Transverse colon (tissue), 3 donors: Measurements from ENCODE around the gene NAT14.

ENCODE experiments used
- EP300 ChIP-seq: sonication (generic); formaldehyde crosslinking; IDR thresholded peaks from one replicate; pipeline ENCODE4 v1.6.1; 2017; ENCODE audit warnings: antibody characterized with exemption, low read depth
- POLR2A ChIP-seq: fragments of 450-650 bp; IDR thresholded peaks from one replicate; pipeline ENCODE4 v1.6.1; 2016; ENCODE audit warnings: antibody characterized with exemption, mild to moderate bottlenecking, moderate library complexity
- TF ChIP-seq, protein P1 (sequence below), 5 experiments: fragments of 200-600 bp in 3 of 5; fragments of 450-650 bp in 2 of 5; sonication (generic) in 3 of 5; IDR thresholded peaks; 1 replicate in 2 of 5; 2 replicates in 3 of 5; pipeline ENCODE4 v1.5.1; 2016 to 2017; ENCODE audit warnings: antibody characterized with exemption in 5 of 5, inconsistent platforms in 3 of 5, mild to moderate bottlenecking in 2 of 5, moderate library complexity in 1 of 5

DNA sequence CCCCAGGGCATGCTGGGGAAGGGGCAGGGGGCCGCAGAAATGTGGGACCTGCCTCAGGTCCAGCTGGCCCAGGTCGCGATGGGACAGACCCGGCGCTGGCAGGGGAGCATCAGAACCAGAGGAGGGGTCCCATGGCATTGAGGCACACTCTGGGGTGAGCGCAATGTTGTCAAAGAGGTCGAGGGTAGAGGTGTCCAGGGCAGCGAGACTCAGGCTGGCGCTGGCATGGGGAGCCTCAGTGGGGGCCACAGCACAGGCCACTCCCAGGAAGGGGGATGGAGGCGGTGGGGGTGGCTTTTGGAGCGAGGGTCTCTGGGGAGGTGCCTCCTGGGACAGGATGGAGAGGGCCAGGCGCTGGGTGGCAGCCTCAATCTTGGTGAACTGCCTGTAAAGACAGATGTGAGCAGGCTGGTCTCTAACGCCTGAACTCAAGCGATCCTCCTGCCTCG lies 21.4 kb upstream of the NAT14 start:
- no peak for TF ChIP-seq POLR2A
- TF ChIP-seq, protein P1, sequence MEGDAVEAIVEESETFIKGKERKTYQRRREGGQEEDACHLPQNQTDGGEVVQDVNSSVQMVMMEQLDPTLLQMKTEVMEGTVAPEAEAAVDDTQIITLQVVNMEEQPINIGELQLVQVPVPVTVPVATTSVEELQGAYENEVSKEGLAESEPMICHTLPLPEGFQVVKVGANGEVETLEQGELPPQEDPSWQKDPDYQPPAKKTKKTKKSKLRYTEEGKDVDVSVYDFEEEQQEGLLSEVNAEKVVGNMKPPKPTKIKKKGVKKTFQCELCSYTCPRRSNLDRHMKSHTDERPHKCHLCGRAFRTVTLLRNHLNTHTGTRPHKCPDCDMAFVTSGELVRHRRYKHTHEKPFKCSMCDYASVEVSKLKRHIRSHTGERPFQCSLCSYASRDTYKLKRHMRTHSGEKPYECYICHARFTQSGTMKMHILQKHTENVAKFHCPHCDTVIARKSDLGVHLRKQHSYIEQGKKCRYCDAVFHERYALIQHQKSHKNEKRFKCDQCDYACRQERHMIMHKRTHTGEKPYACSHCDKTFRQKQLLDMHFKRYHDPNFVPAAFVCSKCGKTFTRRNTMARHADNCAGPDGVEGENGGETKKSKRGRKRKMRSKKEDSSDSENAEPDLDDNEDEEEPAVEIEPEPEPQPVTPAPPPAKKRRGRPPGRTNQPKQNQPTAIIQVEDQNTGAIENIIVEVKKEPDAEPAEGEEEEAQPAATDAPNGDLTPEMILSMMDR (IDR thresholded peaks at IDR 0.05), result no peak
- TF ChIP-seq EP300, result no peak
